Transverse colon (tissue), 4 donors: ENCODE data around the gene ARHGAP40. TPM values are rescaled to one million over a fixed set of nuclear protein-coding genes. Genes with fewer than 3 reads are reported as not detected.

Experiments
- DNase-seq: peaks from one replicate; pipeline ENCODE4 v3.0.0-alpha.2; 2019
- H3K27ac ChIP-seq, 4 donors: fragments of 200-600 bp; sonication (generic); 2 replicates each; pipeline ENCODE4 v1.5.1; 2016 to 2018; ENCODE audit warnings: inconsistent platforms in 4 of 4
- H3K27me3 ChIP-seq: fragments of 200-600 bp; sonication (generic); 2 replicates; pipeline ENCODE4 v1.5.1; 2017; ENCODE audit warnings: inconsistent platforms
- H3K36me3 ChIP-seq, 4 donors: fragments of 200-600 bp; sonication (generic); 2 replicates each; pipeline ENCODE4 v1.5.1; 2017 to 2019; ENCODE audit warnings: inconsistent platforms in 4 of 4
- H3K4me1 ChIP-seq, 4 donors: fragments of 200-600 bp; sonication (generic); 2 replicates each; pipeline ENCODE4 v1.5.1; 2017 to 2020; ENCODE audit warnings: inconsistent platforms in 4 of 4
- H3K4me3 ChIP-seq, 4 donors: fragments of 200-600 bp; sonication (generic); 1 replicate in 1 of 4; 2 replicates in 3 of 4; pipeline versions ENCODE4 v1.5.1 to v1.6.1; 2017 to 2019; ENCODE audit warnings: inconsistent platforms in 4 of 4
- H3K9me3 ChIP-seq, 2 donors: fragments of 200-600 bp; sonication (generic); 2 replicates each; pipeline ENCODE4 v1.5.1; 2017 to 2019; ENCODE audit warnings: inconsistent platforms in 2 of 2
- EP300 ChIP-seq: sonication (generic); formaldehyde crosslinking; IDR thresholded peaks from one replicate; pipeline ENCODE4 v1.6.1; 2017; ENCODE audit warnings: antibody characterized with exemption, low read depth
- POLR2A ChIP-seq: fragments of 450-650 bp; IDR thresholded peaks from one replicate; pipeline ENCODE4 v1.6.1; 2016; ENCODE audit warnings: antibody characterized with exemption, mild to moderate bottlenecking, moderate library complexity
- POLR2AphosphoS5 ChIP-seq, 3 donors: sonication (generic); formaldehyde crosslinking; IDR thresholded peaks; one replicate each; pipeline ENCODE4 v1.6.1; 2016; ENCODE audit warnings: antibody characterized with exemption in 3 of 3
- WGBS, 2 donors: methylation state at CpG; one replicate each; pipeline ENCODE4 v1.1.5; 2018; ENCODE audit warnings: low coverage in 1 of 2; 5-methylcytosine and 5-hydroxymethylcytosine counted together
- in situ Hi-C, 4 donors: fragments of 200-750 bp; cut with MboI; loops; one replicate each; pipeline versions ENCODE4 v1.15.0 to v1.15.1; 2017; ENCODE audit warnings: low sequenced_read_pairs in 3 of 4, low pct_ligation_motif_present in 1 of 4, low pct_unique_long_range_greater_than_20kb in 1 of 4
- intact Hi-C: fragments of 100-400 bp; cut with DNase I; formaldehyde crosslinking; loops from one replicate; pipeline ENCODE4 v1.15.1; 2023; ENCODE audit warnings: low total_unique reads
- total RNA-seq, 4 donors: library from RNA; depleted of rRNA; stranded (reverse); fragments of >200 nt; gene quantifications; one replicate each; pipeline ENCODE4 v1.1.0, GENCODE V29; 2016
- TF ChIP-seq, protein P1 (sequence below), 5 experiments: fragments of 200-600 bp in 3 of 5; fragments of 450-650 bp in 2 of 5; sonication (generic) in 3 of 5; IDR thresholded peaks; 1 replicate in 2 of 5; 2 replicates in 3 of 5; pipeline ENCODE4 v1.5.1; 2016 to 2017; ENCODE audit warnings: antibody characterized with exemption in 5 of 5, inconsistent platforms in 3 of 5, mild to moderate bottlenecking in 2 of 5, moderate library complexity in 1 of 5

ARHGAP40 gene
- total RNA-seq, 4 donors from 2014 or later: not detected

- intact Hi-C loops: no loop called here
- 55 to 66% methylated on average over 5 to 9 of the region's 9 CpGs for WGBS, 2 donors
- Histone ChIP-seq H3K4me1 (no peaks in the 10 kb centered on the region), H3K9me3 (no peaks in the 10 kb centered on the region), H3K27me3 (peaks cover 14% of the 10 kb centered on the region), H3K36me3 (no peaks in the 10 kb centered on the region), H3K4me3 (no peak overlapping the region), H3K27ac (no peak overlapping the region)
- no peak for DNase-seq
- in situ Hi-C loops: no loop called here
- TF ChIP-seq POLR2A (no peak), EP300 (no peak)
- TF ChIP-seq, protein P1, sequence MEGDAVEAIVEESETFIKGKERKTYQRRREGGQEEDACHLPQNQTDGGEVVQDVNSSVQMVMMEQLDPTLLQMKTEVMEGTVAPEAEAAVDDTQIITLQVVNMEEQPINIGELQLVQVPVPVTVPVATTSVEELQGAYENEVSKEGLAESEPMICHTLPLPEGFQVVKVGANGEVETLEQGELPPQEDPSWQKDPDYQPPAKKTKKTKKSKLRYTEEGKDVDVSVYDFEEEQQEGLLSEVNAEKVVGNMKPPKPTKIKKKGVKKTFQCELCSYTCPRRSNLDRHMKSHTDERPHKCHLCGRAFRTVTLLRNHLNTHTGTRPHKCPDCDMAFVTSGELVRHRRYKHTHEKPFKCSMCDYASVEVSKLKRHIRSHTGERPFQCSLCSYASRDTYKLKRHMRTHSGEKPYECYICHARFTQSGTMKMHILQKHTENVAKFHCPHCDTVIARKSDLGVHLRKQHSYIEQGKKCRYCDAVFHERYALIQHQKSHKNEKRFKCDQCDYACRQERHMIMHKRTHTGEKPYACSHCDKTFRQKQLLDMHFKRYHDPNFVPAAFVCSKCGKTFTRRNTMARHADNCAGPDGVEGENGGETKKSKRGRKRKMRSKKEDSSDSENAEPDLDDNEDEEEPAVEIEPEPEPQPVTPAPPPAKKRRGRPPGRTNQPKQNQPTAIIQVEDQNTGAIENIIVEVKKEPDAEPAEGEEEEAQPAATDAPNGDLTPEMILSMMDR (IDR thresholded peaks at IDR 0.05): no peak
Measured at GRCh38 chr20:38620441-38620840, 18.8 kb downstream of the ARHGAP40 start.

- Histone ChIP-seq H3K4me3 (no peak overlapping the region), H3K27me3 (no peaks in the 10 kb centered on the region), H3K4me1 (no peaks in the 10 kb centered on the region), H3K27ac (no peak overlapping the region), H3K9me3 (no peaks in the 10 kb centered on the region), H3K36me3 (no peaks in the 10 kb centered on the region)
- WGBS, 2 donors: 79% methylated on average over 4 of the region's 4 CpGs; no CpG with 5 or more reads in 1 of the 2 donors
- TF ChIP-seq, protein P1 (IDR thresholded peaks at IDR 0.05): no peak
- no peak for TF ChIP-seq EP300
- no peak for TF ChIP-seq POLR2A
- TF ChIP-seq POLR2AphosphoS5 (IDR thresholded peaks at IDR 0.05): no peak
- intact Hi-C loops (no loop called here), in situ Hi-C loops (no loop called here)
- no peak for DNase-seq
Measured at GRCh38 chr20:38623061-38623460, 21.5 kb downstream of the ARHGAP40 start.

DNA sequence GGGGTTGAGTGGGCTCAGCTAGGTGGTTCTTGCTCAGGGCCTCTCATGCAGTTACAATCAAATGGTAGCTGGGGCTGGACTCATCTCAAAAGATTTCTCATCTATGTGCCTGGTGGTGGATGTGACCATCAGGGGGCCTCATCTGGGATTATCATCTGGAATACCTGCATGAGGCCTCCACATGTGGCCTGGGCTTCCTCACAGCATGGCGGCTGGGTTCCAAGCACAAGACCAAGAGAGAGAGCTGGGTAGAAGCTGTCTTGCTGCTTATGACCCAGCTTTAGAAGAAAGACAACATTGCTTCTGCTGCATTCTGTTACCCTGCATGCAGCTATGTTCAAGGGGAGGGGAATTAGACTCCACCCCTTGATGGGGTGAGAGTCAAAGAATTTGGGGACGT is 22.5 kb downstream of the ARHGAP40 start:
- TF ChIP-seq POLR2AphosphoS5 (IDR thresholded peaks at IDR 0.05): no peak
- TF ChIP-seq, protein P1 (IDR thresholded peaks at IDR 0.05): no peak
- TF ChIP-seq EP300: no peak
- TF ChIP-seq POLR2A: no peak
- Histone ChIP-seq H3K9me3 (no peaks in the 10 kb centered on the region), H3K27ac (no peak overlapping the region), H3K4me1 (no peaks in the 10 kb centered on the region), H3K36me3 (no peaks in the 10 kb centered on the region), H3K27me3 (no peaks in the 10 kb centered on the region), H3K4me3 (no peak overlapping the region)
- WGBS, 2 donors: 67 to 79% methylated on average over 1 to 2 of the region's 2 CpGs
- in situ Hi-C loops (no loop called here), intact Hi-C loops (no loop called here)
- DNase-seq: no peak

GRCh38 chr20:38625896-38626295 is 24.3 kb downstream of the ARHGAP40 start:
- in situ Hi-C loops (loop anchor here in 2 of 4 donors (25.0 kb wide), 3 partner anchors 261 to 411 kb away; no protein-coding TSS in a partner anchor), intact Hi-C loops (no loop called here)
- DNase-seq: no peak
- no peaks in the 10 kb centered on the region for H3K4me1 ChIP-seq
- H3K36me3 ChIP-seq: no peaks in the 10 kb centered on the region
- no peak overlapping the region for H3K27ac ChIP-seq
- H3K4me3 ChIP-seq: no peak overlapping the region
- H3K9me3 ChIP-seq: no peaks in the 10 kb centered on the region
- H3K27me3 ChIP-seq: no peaks in the 10 kb centered on the region
- TF ChIP-seq, protein P1 (IDR thresholded peaks at IDR 0.05): no peak
- no peak for TF ChIP-seq EP300
- TF ChIP-seq POLR2A: no peak
- no peak for TF ChIP-seq POLR2AphosphoS5 (IDR thresholded peaks at IDR 0.05)
